ENCODE measurements around the gene CNIH3. TPM values are rescaled to one million over a fixed set of nuclear protein-coding genes. Genes with fewer than 3 reads are reported as not detected.

The CNIH3 gene
- total RNA-seq, 4 donors from 2014 or later = 0.68 to 1.1 TPM; not detected in 2

- TF ChIP-seq EP300 (IDR thresholded peaks at IDR 0.05; ENCODE audit: low read depth) = no peak
- TF ChIP-seq CTCF (IDR thresholded peaks at IDR 0.05) = no peak
- Histone ChIP-seq H3K4me3 (no peak overlapping the region), H3K27ac (no peak overlapping the region), H3K27me3 (no peaks in the 10 kb centered on the region), H3K4me1 (no peaks in the 10 kb centered on the region), H3K36me3 (no peaks in the 10 kb centered on the region), H3K9me3 (peaks cover 3 to 7% of the 10 kb centered on the region in 2 donors)
- in situ Hi-C loops (cut with MboI; ENCODE audit: low pct_ligation_motif_present in 1 of 4, low pct_unique_long_range_greater_than_20kb in 1 of 4, low sequenced_read_pairs in 3 of 4) (no loop called here), intact Hi-C loops (cut with DNase I; ENCODE audit: low total_unique reads) (no loop called here)
- 79 to 83% methylated on average over 1 to 3 of the region's 3 CpGs for WGBS, 2 donors (ENCODE audit: low coverage in 1 of 2)
- DNase-seq = no peak
These were observed 36.1 kb upstream of the CNIH3 start for GRCh38 chr1:224580006-224580405.

- intact Hi-C loops (cut with DNase I; ENCODE audit: low total_unique reads) = no loop called here
- in situ Hi-C loops (cut with MboI; ENCODE audit: low pct_ligation_motif_present in 1 of 4, low pct_unique_long_range_greater_than_20kb in 1 of 4, low sequenced_read_pairs in 3 of 4) = no loop called here
- Histone ChIP-seq H3K27ac (no peak overlapping the region), H3K27me3 (no peaks in the 10 kb centered on the region), H3K4me1 (no peaks in the 10 kb centered on the region), H3K4me3 (no peak overlapping the region), H3K9me3 (no peaks in the 10 kb centered on the region), H3K36me3 (no peaks in the 10 kb centered on the region)
- no peak for TF ChIP-seq CTCF (IDR thresholded peaks at IDR 0.05)
- TF ChIP-seq POLR2AphosphoS5 (IDR thresholded peaks at IDR 0.05) = no peak
- no peak for TF ChIP-seq POLR2A (IDR thresholded peaks at IDR 0.05)
- TF ChIP-seq EP300 (IDR thresholded peaks at IDR 0.05; ENCODE audit: low read depth) = no peak
- no peak for DNase-seq
- 10% methylated on average over 1 of the region's 1 CpG; no CpG with 5 or more reads in 1 of the 2 donors for WGBS, 2 donors (ENCODE audit: low coverage in 1 of 2)
These were observed 34.1 kb upstream of the CNIH3 start for GRCh38 chr1:224582041-224582440.

GRCh38 chr1:224583774-224584173, 32.3 kb upstream of the CNIH3 start:
- H3K4me3 ChIP-seq = no peak overlapping the region
- in situ Hi-C loops (cut with MboI; ENCODE audit: low pct_ligation_motif_present in 1 of 4, low pct_unique_long_range_greater_than_20kb in 1 of 4, low sequenced_read_pairs in 3 of 4) (no loop called here), intact Hi-C loops (cut with DNase I; ENCODE audit: low total_unique reads) (no loop called here)
- 93 to 100% methylated on average over 3 of the region's 3 CpGs for WGBS, 2 donors (ENCODE audit: low coverage in 1 of 2)
- H3K9me3 ChIP-seq = no peaks in the 10 kb centered on the region
- H3K36me3 ChIP-seq = no peaks in the 10 kb centered on the region
- H3K27ac ChIP-seq = no peak overlapping the region
- TF ChIP-seq CTCF (IDR thresholded peaks at IDR 0.05) (no peak), EP300 (IDR thresholded peaks at IDR 0.05; ENCODE audit: low read depth) (no peak), POLR2A (IDR thresholded peaks at IDR 0.05) (no peak), POLR2AphosphoS5 (IDR thresholded peaks at IDR 0.05) (no peak)
- DNase-seq = no peak
- H3K27me3 ChIP-seq = no peaks in the 10 kb centered on the region
- no peaks in the 10 kb centered on the region for H3K4me1 ChIP-seq

- no peaks in the 10 kb centered on the region for H3K4me1 ChIP-seq
- H3K27me3 ChIP-seq = no peaks in the 10 kb centered on the region
- TF ChIP-seq EP300 (IDR thresholded peaks at IDR 0.05; ENCODE audit: low read depth) (no peak), POLR2AphosphoS5 (IDR thresholded peaks at IDR 0.05) (no peak), CTCF (IDR thresholded peaks at IDR 0.05) (no peak)
- H3K4me3 ChIP-seq = no peak overlapping the region
- H3K27ac ChIP-seq = no peak overlapping the region
- no peaks in the 10 kb centered on the region for H3K36me3 ChIP-seq
- no peaks in the 10 kb centered on the region for H3K9me3 ChIP-seq
- intact Hi-C loops (cut with DNase I; ENCODE audit: low total_unique reads) (no loop called here), in situ Hi-C loops (cut with MboI; ENCODE audit: low pct_ligation_motif_present in 1 of 4, low pct_unique_long_range_greater_than_20kb in 1 of 4, low sequenced_read_pairs in 3 of 4) (no loop called here)
- no peak for DNase-seq
- 87 to 93% methylated on average over 9 to 10 of the region's 10 CpGs for WGBS, 2 donors (ENCODE audit: low coverage in 1 of 2)
These were observed 31.1 kb upstream of the CNIH3 start for GRCh38 chr1:224585051-224585450.
